ENCODE results near the gene MATR3. TPM values are rescaled to one million over a fixed set of nuclear protein-coding genes. Genes with fewer than 3 reads are reported as not detected.

The MATR3 gene
- total RNA-seq, 4 donors from 2014 or later, result 115 to 188 (median 156) TPM

DNA sequence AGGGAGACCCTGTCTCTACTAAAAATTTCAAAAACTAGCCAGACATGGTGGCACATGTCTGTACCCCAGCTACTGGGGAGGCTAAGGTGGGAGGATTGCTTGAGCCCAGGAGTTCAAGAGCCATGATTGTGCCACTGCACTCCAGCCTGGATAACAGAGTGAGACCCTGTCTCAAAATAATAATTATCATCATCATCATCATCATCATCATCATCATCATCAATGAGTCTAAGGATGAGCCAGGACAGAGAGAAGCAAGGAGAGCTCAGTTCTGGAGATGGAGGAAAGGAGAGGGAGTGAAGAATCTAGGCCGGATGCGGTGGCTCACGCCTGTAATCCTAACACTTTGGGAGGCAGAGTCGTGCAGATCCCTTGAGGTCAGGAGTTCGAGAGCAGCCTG lies 36.7 kb upstream of the MATR3 start:
- ATAC-seq (no peak), DNase-seq (no peak)
- intact Hi-C loops (cut with DNase I; ENCODE audit: low total_unique reads), result no loop called here
- in situ Hi-C loops (cut with MboI; ENCODE audit: low sequenced_read_pairs in 4 of 4), result loop anchor here in 3 of 4 donors (5.0 to 25.0 kb wide), 2 partner anchors 615 to 670 kb away; partner anchors contain the start of gene HSPA9 (in 2 of the 3)
- Histone ChIP-seq H3K9me3 (no peaks in the 10 kb centered on the region), H3K4me3 (no peak overlapping the region), H3K27ac (no peak overlapping the region), H3K4me1 (no peaks in the 10 kb centered on the region), H3K36me3 (no peaks in the 10 kb centered on the region), H3K27me3 (no peaks in the 10 kb centered on the region)
- TF ChIP-seq, protein P1, sequence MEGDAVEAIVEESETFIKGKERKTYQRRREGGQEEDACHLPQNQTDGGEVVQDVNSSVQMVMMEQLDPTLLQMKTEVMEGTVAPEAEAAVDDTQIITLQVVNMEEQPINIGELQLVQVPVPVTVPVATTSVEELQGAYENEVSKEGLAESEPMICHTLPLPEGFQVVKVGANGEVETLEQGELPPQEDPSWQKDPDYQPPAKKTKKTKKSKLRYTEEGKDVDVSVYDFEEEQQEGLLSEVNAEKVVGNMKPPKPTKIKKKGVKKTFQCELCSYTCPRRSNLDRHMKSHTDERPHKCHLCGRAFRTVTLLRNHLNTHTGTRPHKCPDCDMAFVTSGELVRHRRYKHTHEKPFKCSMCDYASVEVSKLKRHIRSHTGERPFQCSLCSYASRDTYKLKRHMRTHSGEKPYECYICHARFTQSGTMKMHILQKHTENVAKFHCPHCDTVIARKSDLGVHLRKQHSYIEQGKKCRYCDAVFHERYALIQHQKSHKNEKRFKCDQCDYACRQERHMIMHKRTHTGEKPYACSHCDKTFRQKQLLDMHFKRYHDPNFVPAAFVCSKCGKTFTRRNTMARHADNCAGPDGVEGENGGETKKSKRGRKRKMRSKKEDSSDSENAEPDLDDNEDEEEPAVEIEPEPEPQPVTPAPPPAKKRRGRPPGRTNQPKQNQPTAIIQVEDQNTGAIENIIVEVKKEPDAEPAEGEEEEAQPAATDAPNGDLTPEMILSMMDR (IDR thresholded peaks at IDR 0.05 in 4 of 5, conservative IDR thresholded peaks at IDR 0.05 in 1 of 5), result no peak
- TF ChIP-seq POLR2A (IDR thresholded peaks at IDR 0.05), result no peak

DNA sequence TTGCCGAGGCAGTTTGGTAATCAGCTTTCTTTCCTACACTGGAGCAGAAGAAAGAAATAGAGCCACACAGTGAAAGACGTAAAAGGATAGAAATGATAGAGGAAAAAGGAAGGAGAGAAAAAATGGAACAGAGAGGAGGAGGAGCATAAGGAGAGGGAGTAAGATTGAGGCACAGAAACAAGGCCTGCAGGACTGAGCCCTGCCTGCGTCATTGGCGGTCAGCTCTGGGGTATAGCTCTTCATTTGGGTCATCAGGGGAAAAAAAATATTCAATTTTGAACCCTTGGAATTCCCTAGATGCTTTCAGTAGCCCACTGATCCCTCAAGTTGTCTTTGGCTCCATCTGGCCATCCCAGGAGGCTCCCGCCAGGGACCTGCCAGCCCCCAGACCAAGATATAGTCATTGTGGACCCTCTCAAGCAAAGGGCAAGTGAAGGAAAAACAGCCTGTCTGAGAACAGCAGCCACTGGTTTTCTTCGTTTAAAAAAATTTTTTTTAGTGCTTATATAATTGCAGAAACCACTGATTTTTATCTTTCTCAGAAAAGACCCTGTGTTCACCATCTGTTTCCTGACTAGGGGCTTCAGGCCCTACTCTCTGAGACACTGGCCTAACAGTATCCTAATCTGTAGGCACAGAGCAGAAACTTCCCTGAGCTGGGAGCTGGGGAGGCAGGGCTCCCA lies 31.3 kb upstream of the MATR3 start:
- ATAC-seq (no peak), DNase-seq (no peak)
- in situ Hi-C loops (cut with MboI; ENCODE audit: low sequenced_read_pairs in 4 of 4) (loop anchor here (5.0 to 25.0 kb wide), 5 partner anchors 437 to 687 kb away; partner anchors contain the start of genes HSPA9 (in 3 of the 4) and CTNNA1 (in 1 of the 4)), intact Hi-C loops (cut with DNase I; ENCODE audit: low total_unique reads) (loop anchor here (1.0 to 10.0 kb wide), 5 partner anchors 171 to 797 kb away; partner anchors contain the start of genes CTNNA1 and EGR1)
- H3K9me3 ChIP-seq, result no peaks in the 10 kb centered on the region
- peak overlapping the region in 2 of 4 donors; percentile 31 to 42 for H3K27ac ChIP-seq
- no peak overlapping the region for H3K4me3 ChIP-seq
- H3K4me1 ChIP-seq, result peaks cover 6 to 13% of the 10 kb centered on the region in 2 donors
- no peak for TF ChIP-seq POLR2A (IDR thresholded peaks at IDR 0.05)
- TF ChIP-seq, protein P1 (IDR thresholded peaks at IDR 0.05 in 4 of 5, conservative IDR thresholded peaks at IDR 0.05 in 1 of 5), result no peak
- H3K27me3 ChIP-seq, result no peaks in the 10 kb centered on the region
- no peaks in the 10 kb centered on the region for H3K36me3 ChIP-seq

- intact Hi-C loops (cut with DNase I; ENCODE audit: low total_unique reads) (loop anchor here (1.0 to 10.0 kb wide), 6 partner anchors 172 to 798 kb away; partner anchors contain the start of genes CTNNA1 and EGR1), in situ Hi-C loops (cut with MboI; ENCODE audit: low sequenced_read_pairs in 4 of 4) (loop anchor here (5.0 to 25.0 kb wide), 5 partner anchors 438 to 688 kb away; partner anchors contain the start of genes HSPA9 (in 3 of the 4) and CTNNA1 (in 1 of the 4))
- ATAC-seq, result peak; percentile 94 to 99
Observed at GRCh38 chr5:139262742-139263445, 30.6 kb upstream of the MATR3 start.

GRCh38 chr5:139263536-139263935 lies 30.0 kb upstream of the MATR3 start:
- intact Hi-C loops (cut with DNase I; ENCODE audit: low total_unique reads), result loop anchor here (1.0 to 10.0 kb wide), 4 partner anchors 173 to 799 kb away; partner anchors contain the start of genes CTNNA1 and EGR1
- ATAC-seq (no peak), DNase-seq (no peak)
- Histone ChIP-seq H3K27me3 (no peaks in the 10 kb centered on the region), H3K27ac (peak overlapping the region in 2 of 4 donors; percentile 32 to 50), H3K4me1 (peaks cover 16 to 21% of the 10 kb centered on the region in 2 donors), H3K4me3 (no peak overlapping the region), H3K36me3 (no peaks in the 10 kb centered on the region), H3K9me3 (no peaks in the 10 kb centered on the region)
- TF ChIP-seq POLR2A (IDR thresholded peaks at IDR 0.05), result no peak
- TF ChIP-seq, protein P1 (IDR thresholded peaks at IDR 0.05 in 4 of 5, conservative IDR thresholded peaks at IDR 0.05 in 1 of 5), result no peak
- in situ Hi-C loops (cut with MboI; ENCODE audit: low sequenced_read_pairs in 4 of 4), result loop anchor here (5.0 to 25.0 kb wide), 5 partner anchors 439 to 689 kb away; partner anchors contain the start of genes HSPA9 (in 3 of the 4) and CTNNA1 (in 1 of the 4)

More at GRCh38 chr5:139262742-139263445, 30.6 kb upstream of the MATR3 start:
- H3K27me3 ChIP-seq, result no peaks in the 10 kb centered on the region
- H3K4me1 ChIP-seq, result peaks cover 9 to 15% of the 10 kb centered on the region in 2 donors
- no peaks in the 10 kb centered on the region for H3K9me3 ChIP-seq
- H3K27ac ChIP-seq, result peak overlapping the region in 3 of 4 donors; percentile 32 to 50 (median 42)
- DNase-seq, result peak; percentile 80 to 83
- H3K36me3 ChIP-seq, result no peaks in the 10 kb centered on the region
- no peak overlapping the region for H3K4me3 ChIP-seq
- TF ChIP-seq, protein P1 (IDR thresholded peaks at IDR 0.05 in 4 of 5, conservative IDR thresholded peaks at IDR 0.05 in 1 of 5), result peak; percentile 73 to 97 (median 88)
- no peak for TF ChIP-seq POLR2A (IDR thresholded peaks at IDR 0.05)
